GM12878 (cell line): ENCODE results near the gene ING4. TPM values are rescaled to one million over a fixed set of nuclear protein-coding genes. Genes with fewer than 3 reads are reported as not detected.

Experiments
- ATAC-seq: fragments of 200-7000 bp; cut with Tn5 transposase; 3 replicates; pipeline ENCODE4 v1.9.1; 2020; ENCODE audit warnings: mild to moderate bottlenecking, moderate library complexity
- BruUV-seq: library from RNA; stranded (reverse); fragments of 400-500 nt; replicated peaks from 2 replicates; lab custom pipeline; 2021; lab: Mats Ljungman, UMichigan
- CTCF ChIA-PET: fragments of 300-600 bp; sonication (Branson Sonifier 250); formaldehyde crosslinking; extraction: SDS; loops from one replicate; lab custom pipeline; 2021; ENCODE audit warnings: inconsistent platforms; lab: Yijun Ruan, JAX
- POLR2A ChIA-PET: fragments of 350-600 bp; formaldehyde crosslinking; extraction: SDS; loops from one replicate; lab custom pipeline; 2021; ENCODE audit warnings: inconsistent platforms; lab: Charles Lee
- RAD21 ChIA-PET: fragments of 300-600 bp; sonication (Branson Sonifier 250); formaldehyde crosslinking; loops from one replicate; lab custom pipeline; 2023; ENCODE audit warnings: antibody characterized with exemption; ENCODE audit not compliant: unreplicated experiment; lab: Charles Lee
- SMC1A ChIA-PET: fragments of 300-600 bp; sonication (Branson Sonifier 250); formaldehyde crosslinking; loops from one replicate; lab custom pipeline; 2023; ENCODE audit not compliant: unreplicated experiment, uncharacterized antibody; lab: Charles Lee
- DNase-seq: peaks from one replicate; pipeline ENCODE4 v3.0.0-alpha.2; 2011; ENCODE audit warnings: low read depth, low spot score
- FAIRE-seq: peaks from 3 replicates; lab custom pipeline; 2011; peaks lifted over from hg19 to GRCh38; lab: Jason Lieb, UNC
- H2AFZ ChIP-seq: 2 replicates; pipeline ENCODE4 v1.6.0; 2011; ENCODE audit warnings: low read depth, low read length, control low read depth; ENCODE audit not compliant: control insufficient read depth
- H3K27ac ChIP-seq: 2 replicates; pipeline ENCODE4 v1.5.1; 2011; ENCODE audit warnings: control low read depth; ENCODE audit not compliant: control insufficient read depth, insufficient read depth
- H3K27me3 ChIP-seq, 2 experiments: replicated peaks in 1 of 2; 2 replicates each; pipeline versions ENCODE4 v1.6.0 to v1.6.1; 2011; ENCODE audit warnings: low read length in 1 of 2; ENCODE audit not compliant: control insufficient read depth in 2 of 2, insufficient read depth in 2 of 2
- H3K36me3 ChIP-seq, 2 experiments: 2 replicates each; pipeline ENCODE4 v1.5.1; 2011; ENCODE audit warnings: low read length in 1 of 2; ENCODE audit not compliant: control insufficient read depth in 2 of 2, insufficient read depth in 2 of 2
- H3K4me1 ChIP-seq: 2 replicates; pipeline ENCODE4 v1.6.1; 2011; ENCODE audit warnings: mild to moderate bottlenecking, low read length, moderate library complexity, mixed read lengths; ENCODE audit not compliant: control insufficient read depth, insufficient read depth
- H3K4me2 ChIP-seq: 2 replicates; pipeline ENCODE4 v1.6.0; 2011; ENCODE audit warnings: control low read depth; ENCODE audit not compliant: control insufficient read depth, insufficient read depth
- H3K4me3 ChIP-seq: fragments of 200-600 bp; sonication (generic); 2 replicates; pipeline ENCODE4 v1.5.1; 2016
- H3K79me2 ChIP-seq: 2 replicates; pipeline ENCODE4 v1.6.0; 2011; ENCODE audit warnings: low read length; ENCODE audit not compliant: control insufficient read depth, insufficient read depth
- H3K9ac ChIP-seq: 2 replicates; pipeline ENCODE4 v1.8.0; 2011; ENCODE audit warnings: low read length, control low read depth, mixed read lengths; ENCODE audit not compliant: control insufficient read depth, insufficient read depth
- H3K9me3 ChIP-seq: replicated peaks from 3 replicates; pipeline ENCODE4 v1.5.1; 2011; ENCODE audit warnings: mild to moderate bottlenecking, low read length; ENCODE audit not compliant: control insufficient read depth, insufficient read depth
- H4K20me1 ChIP-seq: 2 replicates; pipeline ENCODE4 v1.6.0; 2011; ENCODE audit not compliant: control insufficient read depth, insufficient read depth
- ASH2L ChIP-seq: fragments of 300-600, 200-600 bp; sonication (generic); IDR thresholded peaks from 2 replicates; pipeline ENCODE4 v1.6.1; 2017; ENCODE audit warnings: low read depth, mild to moderate bottlenecking, borderline replicate concordance
- ATF2 ChIP-seq: IDR thresholded peaks from 2 replicates; pipeline ENCODE4 v1.6.1; 2012; ENCODE audit warnings: low read length, inconsistent platforms
- BCL11A ChIP-seq: IDR thresholded peaks from 2 replicates; pipeline ENCODE4 v1.6.1; 2011; ENCODE audit warnings: low read depth, low read length
- CBFB ChIP-seq: IDR thresholded peaks from 2 replicates; pipeline ENCODE4 v1.6.1; 2016; ENCODE audit warnings: antibody characterized with exemption, low read depth
- CEBPB ChIP-seq, 2 experiments: fragments of 150-350 bp in 1 of 2; IDR thresholded peaks; 2 replicates each; pipeline ENCODE4 v1.6.1; 2012 to 2014; ENCODE audit warnings: low read depth in 2 of 2, low read length in 2 of 2, borderline replicate concordance in 1 of 2, inconsistent platforms in 1 of 2
- CREM ChIP-seq: IDR thresholded peaks from 2 replicates; pipeline ENCODE4 v1.6.1; 2014; ENCODE audit warnings: antibody characterized with exemption, low read depth
- HDAC2 ChIP-seq: fragments of 200-600 bp; sonication (generic); IDR thresholded peaks from 2 replicates; pipeline ENCODE4 v1.6.1; 2017
- IRF3 ChIP-seq: fragments of 450-650 bp; IDR thresholded peaks from 2 replicates; pipeline ENCODE4 v1.6.1; 2014; ENCODE audit warnings: mild to moderate bottlenecking
- KLF5 ChIP-seq: fragments of 450-650 bp; IDR thresholded peaks from 2 replicates; pipeline ENCODE4 v1.6.1; 2014; ENCODE audit warnings: mild to moderate bottlenecking; ENCODE audit not compliant: partially characterized antibody
- MEF2B ChIP-seq: fragments of 450-650 bp; IDR thresholded peaks from 2 replicates; pipeline ENCODE4 v1.6.1; 2018; ENCODE audit warnings: mild to moderate bottlenecking, moderate library complexity; ENCODE audit not compliant: partially characterized antibody, poor library complexity, severe bottlenecking
- MTA3 ChIP-seq: IDR thresholded peaks from 2 replicates; pipeline ENCODE4 v1.6.1; 2012; ENCODE audit warnings: low read length, inconsistent platforms, borderline replicate concordance
- NR2C1 ChIP-seq: fragments of 450-650 bp; IDR thresholded peaks from 2 replicates; pipeline ENCODE4 v1.6.1; 2017; ENCODE audit warnings: antibody characterized with exemption, mild to moderate bottlenecking, moderate library complexity
- RUNX3 ChIP-seq: IDR thresholded peaks from 2 replicates; pipeline ENCODE4 v1.6.1; 2012; ENCODE audit warnings: low read length, inconsistent platforms
- SMAD5 ChIP-seq: IDR thresholded peaks from 2 replicates; pipeline ENCODE4 v1.6.1; 2016; ENCODE audit warnings: antibody characterized with exemption, low read depth
- SMARCA5 ChIP-seq: fragments of 450-650 bp; IDR thresholded peaks from 2 replicates; pipeline ENCODE4 v1.6.1; 2017; ENCODE audit warnings: mild to moderate bottlenecking
- STAT3 ChIP-seq: IDR thresholded peaks from 2 replicates; pipeline ENCODE4 v1.6.1; 2011; ENCODE audit warnings: low read depth, low read length, improper control_type of control experiment
- ZNF274 ChIP-seq: IDR thresholded peaks from one replicate; pipeline ENCODE4 v1.8.0; 2011; ENCODE audit not compliant: insufficient read length, insufficient read depth
- WGBS: methylation state at CpG from one replicate; pipeline ENCODE4 v1.1.6; 2016; ENCODE audit warnings: low lambda C conversion rate; ENCODE audit not compliant: insufficient replicate concordance, insufficient coverage; ENCODE audit errors: missing lambda C conversion rate; 5-methylcytosine and 5-hydroxymethylcytosine counted together
- in situ Hi-C: fragments of 300-500 bp; cut with MboI; formaldehyde crosslinking; loops from 9 replicates; pipeline ENCODE4 v1.14.3; 2018; ENCODE audit warnings: mixed read lengths
- intact Hi-C: fragments of 100-400 bp; cut with micrococcal nuclease; formaldehyde crosslinking; loops from one replicate; pipeline ENCODE4 v1.14.2; 2022; ENCODE audit not compliant: unreplicated experiment
- polyA plus RNA-seq, 11 experiments: library from polyadenylated mRNA; depleted of rRNA in 4 of 11; unstranded in 6 of 11; stranded (reverse) in 5 of 11; fragments of >200 nt; fragmentation: Nextera tagmentation in 4 of 11; fragmentation: Illumina TruSeq in 1 of 11; extraction: Ambion mirVana in 4 of 11; extraction: Trizol in 1 of 11; gene quantifications; 1 replicate in 1 of 11; 2 replicates in 10 of 11; pipeline versions ENCODE4 v1.2.1 to v1.2.3, GENCODE V29; 2011 to 2016; ENCODE audit warnings: inconsistent platforms in 2 of 11, missing spikeins in 2 of 11, low read depth in 1 of 11
- total RNA-seq, 4 experiments: library from RNA; depleted of rRNA in 3 of 4; stranded (reverse); fragments of >200 nt in 3 of 4; fragmentation: Illumina TruSeq in 1 of 4; extraction: Trizol in 1 of 4; gene quantifications; 2 replicates each; pipeline versions ENCODE4 v1.2.1 to v1.2.3, GENCODE V29; 2013 to 2021
- TF ChIP-seq, protein P1 (sequence below): IDR thresholded peaks from 2 replicates; pipeline ENCODE4 v1.6.1; 2011; ENCODE audit warnings: borderline replicate concordance, low read depth, mild to moderate bottlenecking, moderate library complexity, mixed read lengths, low read length; ENCODE audit not compliant: insufficient read depth; ENCODE audit errors: extremely low read length

Gene ING4
- total and polyA plus RNA-seq, 10 of the 15 experiments (the other 5 are each of a cell fraction or from before 2014, with no cell fraction given) = 7.2 to 53.9 (median 21.8) TPM

DNA sequence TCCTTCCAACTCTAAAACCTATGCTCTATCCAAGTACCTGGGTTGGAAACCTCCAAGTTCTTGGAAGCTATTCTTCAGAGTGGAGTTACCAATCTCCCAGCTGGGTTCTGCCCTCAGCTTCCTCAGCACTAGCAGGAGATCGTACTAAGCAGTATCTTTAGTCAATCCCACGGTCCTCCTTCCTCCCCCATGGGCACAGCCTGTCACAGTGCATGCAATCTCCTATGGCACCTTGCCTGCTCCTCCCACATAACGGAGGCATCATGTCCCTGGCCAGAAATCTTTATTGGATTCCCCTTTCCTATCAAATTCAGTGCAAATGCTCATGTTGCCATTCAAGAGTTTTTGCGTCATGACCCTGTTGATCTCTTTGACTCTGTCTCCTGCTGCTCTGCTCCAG is 21.8 kb downstream of the ING4 start (continued):
- TF ChIP-seq CEBPB (IDR thresholded peaks at IDR 0.05; ENCODE audit: borderline replicate concordance in 1 of 2, low read depth in 2 of 2, low read length in 2 of 2) = no peak
- TF ChIP-seq, protein P1, sequence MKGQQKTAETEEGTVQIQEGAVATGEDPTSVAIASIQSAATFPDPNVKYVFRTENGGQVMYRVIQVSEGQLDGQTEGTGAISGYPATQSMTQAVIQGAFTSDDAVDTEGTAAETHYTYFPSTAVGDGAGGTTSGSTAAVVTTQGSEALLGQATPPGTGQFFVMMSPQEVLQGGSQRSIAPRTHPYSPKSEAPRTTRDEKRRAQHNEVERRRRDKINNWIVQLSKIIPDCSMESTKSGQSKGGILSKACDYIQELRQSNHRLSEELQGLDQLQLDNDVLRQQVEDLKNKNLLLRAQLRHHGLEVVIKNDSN = no peak
- TF ChIP-seq, all 136 proteins: peak for 0

DNA sequence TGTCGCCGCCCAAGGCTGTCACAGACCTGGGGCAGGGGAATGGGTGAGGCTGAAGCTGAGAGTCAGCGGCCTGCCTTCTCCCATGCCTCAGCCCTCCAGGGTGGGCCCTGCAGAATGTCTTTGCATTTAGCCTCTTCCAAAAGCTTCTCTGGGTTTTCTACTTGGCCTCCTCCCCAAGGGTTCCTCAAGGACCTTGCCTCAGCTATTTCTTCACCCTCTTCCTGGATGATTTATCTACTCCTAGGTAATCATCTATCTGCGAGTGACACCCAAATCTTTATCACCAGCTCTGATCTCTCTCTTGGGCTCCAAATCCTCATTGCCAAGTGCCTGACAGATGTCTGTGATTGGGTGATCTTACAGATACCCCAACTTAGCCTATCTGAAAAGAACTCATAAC is 22.4 kb downstream of the ING4 start:
- intact Hi-C loops = no loop called here
- no peaks in the 10 kb centered on the region for H3K36me3 ChIP-seq
- H3K79me2 ChIP-seq = no peaks in the 10 kb centered on the region
- no peak for ATAC-seq
- no peak overlapping the region for H3K4me3 ChIP-seq
- RAD21 ChIA-PET = interaction anchor here (1.0 kb wide), 1 partner anchor 9 kb away, joined by 3 read pairs; no protein-coding TSS in a partner anchor
- no peak for DNase-seq
- TF ChIP-seq CREM (no peak), IRF3 (no peak), MEF2B (no peak), SMARCA5 (no peak), ATF2 (no peak), RUNX3 (no peak), SMAD5 (no peak), CBFB (no peak), KLF5 (no peak), NR2C1 (no peak), HDAC2 (no peak), STAT3 (no peak), ASH2L (no peak), MTA3 (no peak), ZNF274 (no peak), BCL11A (no peak)
- TF ChIP-seq, all 136 proteins: peak for 0
- no peak for FAIRE-seq
- H4K20me1 ChIP-seq = no peaks in the 10 kb centered on the region
- no peak overlapping the region for H3K4me2 ChIP-seq
- 80% methylated on average over 4 of the region's 4 CpGs for WGBS
- no peak overlapping the region for H3K27ac ChIP-seq
- in situ Hi-C loops = no loop called here
- peaks cover 12% of the 10 kb centered on the region for H3K9me3 ChIP-seq
- peaks cover 40% of the 10 kb centered on the region for H3K4me1 ChIP-seq
- no TSS peak for BruUV-seq
- no peaks in the 10 kb centered on the region for H3K27me3 ChIP-seq
- ChIA-PET CTCF (interaction anchor here (1.4 kb wide), 1 partner anchor 44 kb away, joined by 4 read pairs; no protein-coding TSS in a partner anchor), SMC1A (no interaction called here), POLR2A (interaction anchor here (0.9 kb wide), 1 partner anchor 13 kb away, joined by 3 read pairs; no protein-coding TSS in a partner anchor)
- no peak overlapping the region for H2AFZ ChIP-seq
- no peak overlapping the region for H3K9ac ChIP-seq
